Activated naive CD8-positive, alpha-beta T cell treated with anti-CD3 and anti-CD28 coated beads, Interleukin-2, amount 50 U/mL, for 16 hours (primary cell): Measurements from ENCODE around the gene ANKRD53.

Experiments used
- DNase-seq: peaks from one replicate; pipeline ENCODE4 v3.0.0-alpha.2; 2020; ENCODE audit warnings: low read depth, low spot score

The ANKRD53 gene

DNA sequence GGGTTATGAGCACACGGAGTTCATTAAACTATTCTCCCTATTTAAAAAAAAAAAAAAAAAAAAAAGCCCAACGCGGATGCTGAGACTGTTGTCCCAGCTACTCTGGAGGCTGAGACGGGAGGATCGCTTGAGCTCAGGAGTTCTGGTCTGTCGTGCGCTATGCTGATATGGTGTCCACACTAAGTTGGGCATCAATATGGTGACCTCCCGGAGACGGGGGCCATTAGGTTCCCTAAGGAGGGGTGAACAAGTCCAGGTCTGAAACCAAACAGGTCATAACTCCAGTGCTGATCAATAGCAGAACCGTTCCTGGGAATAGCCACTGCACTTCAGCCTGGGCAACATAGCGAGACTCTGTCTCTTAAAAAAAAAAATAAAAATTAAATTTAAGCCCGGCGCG, 12.9 kb upstream of the ANKRD53 start:
- DNase-seq: no peak

DNA sequence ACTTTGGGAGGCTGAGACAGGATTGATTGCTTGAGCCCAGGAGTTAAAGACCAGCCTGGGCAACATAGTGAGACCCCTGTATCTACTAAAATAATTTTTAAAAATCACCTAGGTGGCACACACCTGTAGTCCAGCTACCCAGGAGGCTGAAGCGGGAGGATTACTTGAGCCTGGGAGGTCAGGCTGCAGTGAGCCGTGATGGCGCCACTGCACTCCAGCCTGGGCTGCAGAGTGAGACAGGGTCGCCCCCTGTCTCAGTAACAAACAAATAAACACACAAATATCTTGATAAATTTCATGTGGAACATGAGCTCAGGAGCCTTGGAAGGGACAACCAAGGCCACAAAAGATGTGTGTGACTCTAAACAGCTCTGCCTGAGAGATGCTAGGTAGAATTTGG, 11.7 kb upstream of the ANKRD53 start:
- DNase-seq: no peak

DNA sequence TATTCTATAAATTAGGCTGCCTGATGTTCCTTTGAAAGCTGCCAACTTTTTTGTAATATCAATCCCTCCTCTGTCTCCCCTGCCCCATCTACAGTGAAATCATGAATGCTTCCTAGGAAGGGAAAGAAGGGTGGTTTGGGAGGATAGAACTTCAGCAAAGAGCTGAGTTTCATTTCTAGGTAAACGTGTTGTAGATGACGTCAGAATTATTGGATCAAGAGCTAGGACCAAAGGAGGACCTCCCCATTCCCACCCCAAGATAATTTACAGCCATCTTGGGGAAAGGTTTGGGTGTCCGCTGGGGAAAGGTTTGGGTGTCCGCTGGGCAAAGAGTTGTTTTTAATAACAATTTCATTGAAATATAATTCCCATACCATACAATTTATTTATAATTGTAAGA, 11.2 kb upstream of the ANKRD53 start:
- DNase-seq: no peak

DNA sequence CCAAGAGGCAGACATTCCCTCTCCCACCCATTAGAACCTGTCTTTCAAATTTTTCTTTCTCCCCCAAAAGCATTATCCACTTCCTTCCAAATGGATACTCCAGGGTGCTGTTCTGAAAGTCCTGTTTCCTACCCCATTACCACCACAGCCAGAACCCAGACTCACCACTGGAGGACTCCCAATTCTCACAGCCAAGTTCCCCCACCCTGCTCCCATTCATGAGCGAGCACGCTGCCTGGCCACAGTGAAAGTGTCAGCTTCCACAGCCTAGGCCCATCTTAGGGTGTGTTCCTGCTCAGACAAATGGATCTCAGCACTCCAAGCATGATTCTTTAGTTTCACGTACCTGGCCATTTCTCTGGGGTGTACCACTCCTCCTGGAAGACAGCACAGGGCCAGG, 3.8 kb upstream of the ANKRD53 start:
- no peak for DNase-seq

DNA sequence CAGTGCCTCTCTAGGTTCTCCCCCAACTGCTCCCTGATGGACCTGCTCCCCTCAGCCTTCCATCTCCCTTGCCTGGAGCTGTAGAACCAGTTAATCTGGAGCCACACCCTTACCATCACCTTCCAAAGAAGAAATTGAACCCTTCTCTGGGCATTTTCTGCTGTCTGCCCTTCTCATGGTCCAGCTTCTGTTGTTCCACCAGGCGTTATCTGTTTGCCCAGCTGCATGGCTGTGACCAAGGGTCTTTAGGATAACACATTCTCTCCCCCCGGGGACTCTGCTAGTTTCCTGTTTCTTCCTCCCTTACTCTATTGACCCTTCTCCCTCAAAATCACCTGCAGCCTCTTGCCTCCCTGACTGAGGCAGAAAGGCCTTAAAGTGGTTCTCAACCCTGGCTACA, 3.2 kb upstream of the ANKRD53 start:
- DNase-seq: no peak

DNA sequence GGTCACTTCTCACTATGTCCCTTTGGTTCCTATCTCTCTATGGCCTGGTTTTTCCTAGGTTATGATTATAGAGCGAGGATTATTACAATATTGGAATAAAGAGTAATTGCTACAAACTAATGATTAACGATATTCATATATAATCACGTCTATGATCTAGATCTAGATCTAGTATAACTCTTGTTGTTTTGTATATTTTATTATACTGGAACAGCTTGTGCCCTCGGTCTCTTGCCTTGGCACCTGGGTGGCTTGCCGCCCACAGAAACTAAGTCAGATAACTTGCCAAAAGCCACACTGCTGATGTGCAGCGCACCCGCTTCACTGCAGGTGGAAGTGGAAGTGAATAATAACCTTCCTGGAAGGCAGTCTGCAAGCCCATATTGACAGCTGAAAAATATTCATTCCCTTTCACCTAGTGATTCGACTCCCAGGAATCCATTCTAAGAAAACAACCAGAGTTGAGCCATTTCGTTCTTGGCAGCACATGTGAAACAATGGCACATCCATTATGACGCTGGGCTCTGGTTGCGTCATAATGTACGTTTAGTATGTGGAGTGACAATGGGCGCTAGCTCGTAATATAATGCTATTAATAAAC, 725 bp upstream of the ANKRD53 start:
- no peak for DNase-seq

DNA sequence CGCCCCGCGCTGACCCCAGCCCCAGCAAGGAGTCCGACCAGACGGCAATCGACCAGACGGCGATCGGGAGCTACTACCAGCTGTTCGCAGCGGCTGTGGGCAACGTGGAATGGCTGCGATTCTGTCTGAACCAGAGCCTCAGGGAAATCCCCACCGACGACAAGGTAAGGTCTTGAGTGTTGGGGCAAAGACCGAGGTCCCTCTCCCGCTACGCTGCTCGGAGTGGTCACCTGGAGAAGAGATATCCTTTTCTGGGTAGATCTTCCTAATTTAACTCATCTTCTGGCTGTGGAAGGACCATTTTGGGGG, 704 bp downstream of the ANKRD53 start:
- DNase-seq: no peak

DNA sequence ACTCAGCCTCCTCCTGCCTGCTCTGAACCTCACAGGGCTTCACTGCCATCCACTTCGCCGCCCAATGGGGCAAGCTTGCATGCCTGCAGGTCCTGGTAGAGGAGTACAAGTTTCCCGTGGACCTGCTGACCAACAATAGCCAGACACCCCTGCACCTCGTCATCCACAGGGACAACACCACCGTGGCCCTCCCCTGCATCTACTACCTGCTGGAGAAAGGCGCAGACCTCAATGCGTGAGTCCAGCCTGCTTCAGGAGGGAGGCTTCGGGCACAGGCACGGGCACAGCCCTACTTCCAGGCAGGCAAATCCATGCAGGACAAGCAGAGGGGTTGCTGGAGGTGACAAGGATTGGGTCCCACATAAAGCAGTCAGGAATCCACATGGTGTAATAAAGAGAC, 1.2 kb downstream of the ANKRD53 start:
- DNase-seq: no peak

DNA sequence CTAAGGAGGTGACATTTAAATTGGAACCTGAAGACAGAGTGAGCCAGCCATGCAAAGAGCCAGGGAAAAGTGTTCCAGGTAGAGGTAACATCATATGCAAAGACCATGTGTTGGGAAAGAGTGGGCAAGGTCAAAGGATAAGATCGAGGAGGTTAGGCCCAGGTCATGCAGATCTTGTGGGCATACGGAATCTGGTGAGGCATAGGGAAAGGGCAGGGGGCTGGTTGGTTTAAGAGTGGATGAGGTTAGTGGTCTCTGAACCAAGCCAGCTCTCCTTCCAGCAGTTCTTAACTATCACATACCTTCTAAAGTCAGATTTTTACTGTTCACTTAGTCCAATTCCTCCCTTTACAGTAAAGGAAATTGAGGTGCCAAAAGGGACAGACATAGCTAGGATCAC, 3.0 kb downstream of the ANKRD53 start:
- no peak for DNase-seq

DNA sequence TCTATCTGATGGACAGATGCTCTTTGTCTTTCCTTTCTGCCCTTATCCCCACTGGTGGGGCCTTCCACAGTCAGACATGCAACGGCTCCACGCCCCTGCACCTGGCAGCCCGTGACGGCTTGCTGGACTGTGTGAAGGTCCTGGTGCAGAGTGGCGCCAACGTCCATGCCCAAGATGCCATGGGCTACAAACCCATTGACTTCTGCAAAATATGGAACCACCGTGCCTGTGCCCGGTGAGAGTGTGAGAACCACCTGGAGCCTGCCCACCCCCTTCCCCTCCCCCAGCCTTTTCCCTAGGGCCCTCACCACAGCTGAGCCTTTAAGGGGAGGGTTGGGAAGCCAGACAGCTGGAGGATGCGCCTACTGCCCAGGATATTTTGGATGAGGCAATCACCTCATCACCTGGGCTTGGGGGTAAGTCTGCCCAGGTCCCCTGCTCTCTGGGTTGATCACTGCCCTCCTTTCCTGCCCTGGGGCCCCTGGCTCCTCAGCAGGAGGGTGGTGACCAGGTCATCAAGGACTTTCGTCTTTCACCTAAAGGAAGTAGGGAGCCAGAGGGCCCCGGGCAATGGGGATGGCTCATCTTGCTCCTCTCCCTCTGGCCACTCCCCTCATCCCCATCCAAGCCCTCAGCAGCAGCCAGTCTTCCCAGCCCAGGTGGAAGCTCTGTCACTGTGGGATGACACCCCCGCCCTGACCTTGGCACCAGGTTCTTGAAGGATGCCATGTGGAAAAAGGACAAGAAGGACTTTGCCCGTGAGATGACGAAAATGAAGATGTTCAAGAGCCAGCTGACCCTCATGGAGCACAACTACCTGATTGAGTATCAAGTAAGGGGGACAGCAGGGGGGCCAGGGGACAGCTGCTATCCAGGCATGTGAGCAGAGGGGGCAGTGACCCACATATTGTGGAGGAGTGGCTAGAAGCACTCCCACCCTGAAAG, 3.7 kb downstream of the ANKRD53 start:
- DNase-seq: no peak

DNA sequence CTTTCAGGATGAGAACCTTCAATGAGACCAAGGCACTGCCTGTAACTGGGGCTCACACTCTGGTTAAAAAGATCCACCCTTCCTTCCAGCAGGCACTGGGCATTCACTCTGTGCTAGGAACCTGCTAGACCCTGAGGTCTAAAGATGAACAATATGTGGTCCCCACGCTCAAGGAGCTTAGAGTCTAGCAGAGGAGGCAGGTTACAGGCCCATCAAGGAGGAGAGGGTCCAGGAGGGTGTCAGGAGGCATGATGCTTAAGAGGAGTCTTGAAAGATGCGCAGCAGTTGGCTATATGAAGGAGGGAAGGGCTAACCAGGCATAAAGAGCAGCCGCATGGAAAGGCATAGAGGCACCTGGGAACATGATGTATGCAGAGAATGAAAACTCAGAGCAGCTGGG, 4.5 kb downstream of the ANKRD53 start:
- DNase-seq: no peak

DNA sequence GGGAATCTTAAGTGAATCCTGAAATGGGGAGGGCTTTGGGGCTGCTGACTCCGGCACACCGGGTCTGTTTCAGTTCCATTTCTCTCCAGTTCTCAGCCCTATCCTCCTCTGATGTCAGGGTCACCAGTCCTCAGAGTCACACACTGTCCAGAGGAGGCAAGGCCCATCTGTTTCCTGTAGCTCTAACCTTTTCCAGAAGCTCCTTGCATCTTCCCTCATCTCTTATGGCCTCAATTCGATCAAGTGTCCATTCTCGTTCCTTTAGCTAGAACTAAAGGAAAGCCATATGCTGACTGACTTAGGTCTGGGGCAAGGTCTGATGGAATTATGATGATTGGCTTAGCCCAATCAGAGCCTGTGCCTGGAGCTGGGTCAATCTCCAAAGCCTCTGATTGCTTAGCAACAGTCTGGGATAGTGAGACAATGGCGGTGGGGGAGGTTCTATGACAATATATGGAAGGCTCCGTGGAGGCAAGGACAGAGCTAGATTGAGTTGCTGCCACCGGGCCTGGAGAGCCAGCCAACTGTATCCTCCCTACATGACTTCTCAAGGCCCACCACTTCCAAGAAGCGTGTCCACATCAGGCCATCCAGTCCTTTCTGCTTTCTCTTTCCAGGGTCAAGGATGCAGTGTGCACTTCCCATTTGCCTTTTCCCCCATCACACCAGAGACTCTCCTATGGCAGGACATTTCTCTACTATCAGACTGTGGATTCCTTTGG, 5.2 kb downstream of the ANKRD53 start:
- DNase-seq: no peak

DNA sequence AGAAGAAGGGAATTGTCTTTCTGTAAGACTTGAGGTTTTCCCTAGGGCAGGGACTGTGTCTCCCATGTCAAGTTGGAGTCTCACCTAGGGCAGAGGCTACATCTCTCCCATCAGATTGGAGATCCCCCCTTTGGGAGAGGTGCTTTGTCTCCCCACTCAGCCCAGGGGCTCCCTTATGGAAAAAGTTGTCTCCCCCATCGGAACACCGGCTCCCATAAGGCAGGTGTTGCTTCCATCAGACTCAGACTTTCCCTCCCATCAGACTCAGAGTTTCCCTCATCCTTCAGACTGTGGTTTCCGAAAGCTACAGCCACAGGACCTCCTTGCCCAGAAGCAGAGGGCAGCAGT, 5.8 kb downstream of the ANKRD53 start:
- DNase-seq: no peak

DNA sequence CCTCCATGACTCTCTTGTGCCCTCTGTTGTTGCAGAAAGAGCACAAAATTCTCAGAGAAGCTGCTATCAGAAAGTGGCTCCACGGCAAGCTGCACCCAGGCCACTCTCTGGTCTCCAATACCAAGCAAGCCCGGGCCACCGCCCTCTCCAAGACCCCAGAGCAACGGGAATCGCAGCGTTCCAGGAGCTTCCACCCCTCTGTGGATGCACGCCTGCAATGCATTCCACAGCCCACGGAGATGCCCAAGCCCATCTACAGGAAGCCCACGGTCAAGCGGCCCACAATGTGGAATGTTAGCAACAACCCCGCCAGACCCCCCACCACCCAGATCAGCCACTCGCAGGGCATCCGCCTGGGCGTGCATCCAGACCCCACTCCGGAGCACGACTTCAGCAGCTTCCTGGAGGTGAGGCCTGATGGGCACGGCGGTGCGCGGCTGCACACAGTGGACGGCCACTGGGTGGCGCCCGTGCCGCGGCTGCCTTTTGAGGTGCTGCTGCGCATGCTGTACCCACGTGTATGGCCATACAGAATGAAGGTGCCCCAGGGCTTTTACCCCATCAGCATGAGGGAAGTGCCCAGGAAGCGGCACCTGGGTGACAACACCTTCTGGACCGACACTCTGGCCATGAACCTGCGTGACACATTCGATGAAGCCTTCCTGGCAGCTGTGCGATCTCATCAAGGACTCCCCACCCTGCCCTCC, 6.3 kb downstream of the ANKRD53 start:
- DNase-seq: peak; percentile 67

DNA sequence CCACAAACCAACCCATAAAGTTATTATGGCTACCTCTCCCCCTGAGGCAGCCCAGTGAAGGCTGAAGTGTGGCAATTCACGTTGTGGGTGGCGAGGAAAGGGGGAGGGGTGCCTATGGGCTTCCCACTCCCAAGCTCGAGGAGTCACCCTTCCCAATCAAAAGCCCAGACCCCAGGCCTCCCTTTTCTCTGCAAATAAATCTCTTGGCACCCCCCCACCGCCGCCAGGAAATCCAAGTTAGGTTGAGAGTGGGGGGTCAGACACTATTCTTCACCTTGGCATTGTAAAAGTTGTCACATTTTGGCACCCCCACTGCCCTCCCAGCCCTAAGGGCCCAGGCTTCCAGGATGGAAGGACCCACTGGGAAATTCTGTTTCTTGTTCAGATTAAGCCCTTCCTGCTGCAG, 6.9 kb downstream of the ANKRD53 start:
- no peak for DNase-seq

DNA sequence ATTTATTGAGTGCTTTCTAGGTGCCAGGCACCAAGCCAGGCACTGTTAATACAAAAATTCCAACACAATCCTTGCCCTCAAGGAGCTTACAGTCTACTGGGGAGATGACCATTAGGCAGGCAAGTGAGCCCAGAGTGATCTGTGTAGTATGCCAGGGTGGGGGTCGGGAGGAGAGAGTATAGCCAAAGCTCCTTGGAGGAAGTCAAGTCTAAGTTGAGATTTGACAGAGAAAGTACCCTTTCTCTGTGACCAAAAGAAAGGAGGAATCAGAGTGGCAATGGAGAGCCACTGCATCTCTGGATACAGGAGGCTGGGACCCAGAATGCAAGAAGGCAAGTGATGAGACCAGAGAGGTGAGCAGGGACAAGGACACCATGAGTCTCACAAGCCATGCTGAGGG, 7.5 kb downstream of the ANKRD53 start:
- DNase-seq: no peak

DNA sequence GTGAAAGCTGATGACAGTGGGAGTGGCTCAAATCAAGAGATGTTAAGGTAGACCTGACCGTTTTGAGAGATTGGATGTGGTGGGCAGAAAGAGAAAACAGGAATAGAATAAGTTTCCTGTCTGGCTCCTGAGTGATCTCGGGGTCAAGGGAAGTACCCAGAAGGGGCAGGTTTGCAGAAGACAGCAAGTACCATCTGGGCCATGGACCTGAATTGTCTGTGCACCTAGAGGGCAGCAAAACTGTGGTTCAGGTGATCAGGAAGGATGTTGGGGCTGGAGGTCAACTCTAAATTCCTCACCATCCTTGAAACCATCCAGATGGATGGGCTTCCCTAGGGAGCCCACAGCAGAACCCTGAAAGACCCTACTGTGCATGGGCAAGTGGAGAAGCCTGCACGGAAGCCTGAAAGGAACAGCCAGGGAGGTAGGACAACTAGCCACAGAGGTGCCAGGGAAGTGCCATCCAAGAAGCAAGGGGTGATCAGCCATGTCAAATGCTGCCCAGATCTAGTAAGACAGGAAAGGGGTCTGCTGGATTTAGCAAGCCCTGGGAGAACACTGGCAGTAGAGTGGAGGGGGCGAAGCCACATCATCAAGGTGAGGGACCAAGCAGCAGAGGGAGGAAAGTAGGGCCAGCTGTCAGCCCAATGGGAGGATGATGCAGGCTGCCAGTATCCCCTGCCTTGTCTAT, 8.2 kb downstream of the ANKRD53 start:
- no peak for DNase-seq

DNA sequence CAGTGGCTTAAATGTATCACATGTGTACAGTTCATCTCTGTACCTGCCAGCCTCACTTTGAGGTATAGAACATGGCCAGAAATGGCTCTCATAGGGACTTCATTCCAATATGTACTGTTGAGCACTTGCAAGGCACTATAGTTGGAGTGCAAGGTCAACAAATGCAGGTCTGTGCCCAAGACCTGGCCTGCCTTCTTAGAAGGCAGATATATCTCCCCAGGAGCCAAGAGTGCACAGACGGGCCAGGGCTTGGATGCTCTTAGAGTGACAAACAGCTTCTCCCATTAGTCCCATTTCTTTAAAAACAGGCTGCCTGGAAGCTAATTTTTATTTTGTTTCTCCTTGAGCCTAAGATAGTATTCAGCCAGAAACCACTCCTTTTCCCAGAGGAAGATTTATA, 9.0 kb downstream of the ANKRD53 start:
- no peak for DNase-seq

DNA sequence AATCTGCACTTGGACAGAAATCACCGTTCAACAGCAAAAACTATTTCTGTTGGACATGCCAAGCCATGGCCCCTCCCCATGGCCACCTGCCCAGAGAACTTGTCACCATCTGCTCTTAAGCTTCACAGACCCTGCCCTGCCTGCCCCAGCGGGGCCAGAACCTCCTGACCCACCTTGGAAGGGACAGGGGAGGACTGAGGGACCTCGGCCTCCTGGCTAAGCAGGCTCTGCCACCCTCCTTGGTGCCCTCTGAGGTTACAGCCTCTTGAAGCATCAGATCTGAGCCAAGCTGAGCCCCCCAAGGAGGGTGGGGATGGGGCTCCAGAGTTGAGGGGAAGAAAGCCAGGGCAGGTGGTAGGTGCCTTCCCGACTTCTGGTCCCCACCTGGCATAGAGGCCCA, 9.7 kb downstream of the ANKRD53 start:
- DNase-seq: no peak

DNA sequence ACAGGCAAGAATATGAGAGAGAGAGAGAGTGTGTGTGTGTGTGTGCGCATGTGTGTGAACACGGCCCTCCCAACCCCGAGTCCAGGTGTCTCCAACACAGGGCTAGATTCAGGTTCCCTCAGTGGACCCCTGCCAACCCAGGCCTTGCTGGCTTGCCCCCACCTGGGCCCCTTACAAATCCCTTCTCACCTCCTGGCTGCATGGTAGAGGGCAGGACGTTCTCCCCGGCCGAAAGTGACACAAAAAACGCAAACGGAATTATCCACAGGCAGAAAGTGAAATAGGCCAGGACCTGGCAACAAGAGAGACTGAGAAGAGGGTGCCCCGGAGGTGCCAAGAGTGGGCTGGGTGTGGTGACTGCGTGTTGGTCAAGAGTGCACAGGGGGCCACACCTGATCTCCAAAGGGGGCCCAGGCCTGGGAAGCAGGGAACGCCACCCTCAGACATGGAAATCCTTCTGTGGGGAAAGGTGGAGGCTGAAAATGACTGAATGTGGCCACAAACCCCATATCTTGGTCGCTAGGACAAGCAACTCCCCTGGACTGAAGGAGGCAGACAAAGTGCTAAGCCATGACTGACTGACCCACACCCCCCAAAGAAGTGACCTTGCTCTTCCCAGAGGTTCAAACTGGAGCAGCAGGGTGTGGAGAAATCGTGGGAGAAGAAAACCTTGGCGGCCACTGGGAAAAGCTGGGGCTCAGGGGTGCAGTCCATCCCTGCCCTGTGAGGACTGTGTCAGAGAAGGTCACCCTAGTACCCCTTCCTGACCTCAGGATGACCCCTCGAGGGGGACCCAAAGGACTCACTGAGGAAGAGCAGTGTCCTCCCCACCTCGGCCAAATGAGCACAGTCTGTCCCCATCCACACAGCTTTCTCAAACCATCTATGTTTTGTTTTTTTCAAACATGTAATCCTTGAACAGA, 10.6 kb downstream of the ANKRD53 start:
- DNase-seq: no peak

DNA sequence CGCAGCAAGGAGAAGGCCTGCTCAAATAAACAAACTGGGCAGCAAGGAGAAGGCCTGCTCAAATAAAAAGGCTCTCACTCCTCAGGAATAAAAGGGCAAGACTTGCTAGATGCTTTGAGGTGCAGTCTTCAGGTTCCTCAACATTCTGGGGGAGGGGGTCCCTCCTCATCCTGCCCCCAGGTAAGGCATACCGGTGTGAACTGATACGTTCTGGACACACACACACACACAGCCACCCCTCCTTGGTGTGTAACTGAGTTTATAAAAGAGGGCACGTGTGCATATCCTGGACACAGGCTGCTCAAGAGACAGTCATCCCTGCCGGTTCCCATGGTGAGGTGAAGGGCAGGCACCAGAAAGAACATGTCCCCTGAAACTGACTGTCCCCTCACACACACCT, 11.8 kb downstream of the ANKRD53 start:
- no peak for DNase-seq
